HG03460 (cell line): ENCODE measurements around the gene PCSK1N.

Experiments used
- ATAC-seq: cut with Tn5 transposase; IDR thresholded peaks from one replicate; pipeline ENCODE4 v1.9.1; 2021; ENCODE audit not compliant: unreplicated experiment

Gene PCSK1N

GRCh38 chrX:48791063-48791820, 44.2 kb downstream of the PCSK1N start:
- ATAC-seq = no peak

- no peak for ATAC-seq
Observed at GRCh38 chrX:48790477-48790876, 44.9 kb downstream of the PCSK1N start.

GRCh38 chrX:48789366-48790220, 45.8 kb downstream of the PCSK1N start:
- ATAC-seq = no peak

- no peak for ATAC-seq
Observed at GRCh38 chrX:48787505-48788443, 47.6 kb downstream of the PCSK1N start.

GRCh38 chrX:48786825-48787504, 48.4 kb downstream of the PCSK1N start:
- no peak for ATAC-seq

- ATAC-seq = no peak
Observed at GRCh38 chrX:48786341-48786800, 49.0 kb downstream of the PCSK1N start, which contains the start of gene GATA1. GATA1 (plus strand) TSS chrX:48786590; CDS start chrX:48791110, 4,520 bp downstream.

- no peak for ATAC-seq
Observed at GRCh38 chrX:48785540-48786214, 49.7 kb downstream of the PCSK1N start.

- ATAC-seq = no peak
Observed at GRCh38 chrX:48785186-48785539, 50.2 kb downstream of the PCSK1N start.

- no peak for ATAC-seq
Observed at GRCh38 chrX:48784726-48785125, 50.7 kb downstream of the PCSK1N start.

GRCh38 chrX:48782795-48783194, 52.6 kb downstream of the PCSK1N start:
- ATAC-seq = no peak

GRCh38 chrX:48782216-48782615, 53.2 kb downstream of the PCSK1N start:
- ATAC-seq = no peak

GRCh38 chrX:48781705-48782104, 53.7 kb downstream of the PCSK1N start:
- no peak for ATAC-seq
